K562 (cell line): Measurements from ENCODE around the gene APC. TPM values are rescaled to one million over a fixed set of nuclear protein-coding genes. Genes with fewer than 3 reads are reported as not detected.
A peak's percentile ranks its signal among the peaks of the same experiment; 100 is the strongest.

Source experiments
- CSDE1 ChIP-seq, 2 experiments: fragments of 450-650 bp; IDR thresholded peaks; 2 replicates each; pipeline ENCODE4 v1.6.1; 2016; ENCODE audit warnings: mild to moderate bottlenecking in 1 of 2
- DIDO1 ChIP-seq: fragments of 450-650 bp; IDR thresholded peaks from 2 replicates; pipeline ENCODE4 v1.6.1; 2016; ENCODE audit warnings: low read depth, missing biosample characterization, missing genetic modification characterization
- E2F1 ChIP-seq: sonication (generic); formaldehyde crosslinking; IDR thresholded peaks from 2 replicates; pipeline ENCODE4 v1.8.1; 2023; ENCODE audit warnings: mild to moderate bottlenecking, missing genetic modification reagents, moderate library complexity
- ELF1 ChIP-seq: fragments of 200-800 bp; sonication (Bioruptor generic); IDR thresholded peaks from 2 replicates; pipeline ENCODE4 v1.6.1; 2016; ENCODE audit warnings: missing genetic modification characterization, missing compliant biosample characterization
- MNT ChIP-seq, 2 experiments: fragments of 450-650 bp; conservative IDR thresholded peaks; 2 replicates each; pipeline ENCODE4 v1.6.1; 2017; ENCODE audit warnings: mild to moderate bottlenecking in 2 of 2, moderate library complexity in 2 of 2
- NCOR1 ChIP-seq: fragments of 450-650 bp; IDR thresholded peaks from 2 replicates; pipeline ENCODE4 v1.6.1; 2016; ENCODE audit warnings: mild to moderate bottlenecking, moderate library complexity
- NFE2 ChIP-seq: IDR thresholded peaks from 2 replicates; pipeline ENCODE4 v1.6.1; 2014; ENCODE audit warnings: antibody characterized with exemption, low read depth
- NFXL1 ChIP-seq: fragments of 450-650 bp; formaldehyde crosslinking; IDR thresholded peaks from 2 replicates; pipeline ENCODE4 v1.4.0; 2021; ENCODE audit warnings: mild to moderate bottlenecking
- PATZ1 ChIP-seq: fragments of 250-450 bp; sonication (Bioruptor Pico); IDR thresholded peaks from 2 replicates; pipeline ENCODE4 v1.5.0; 2020; ENCODE audit warnings: mild to moderate bottlenecking, borderline replicate concordance
- PCBP2 ChIP-seq: fragments of 200-400 bp; formaldehyde crosslinking; IDR thresholded peaks from 2 replicates; pipeline ENCODE4 v1.6.1; 2018; ENCODE audit warnings: low read length, low read depth, mild to moderate bottlenecking, moderate library complexity; ENCODE audit not compliant: poor library complexity, severe bottlenecking
- SAFB ChIP-seq: fragments of 200-400 bp; formaldehyde crosslinking; IDR thresholded peaks from 2 replicates; pipeline ENCODE4 v1.6.1; 2017; ENCODE audit warnings: low read depth, low read length, borderline replicate concordance
- SOX6 ChIP-seq: fragments of 450-650 bp; IDR thresholded peaks from 2 replicates; pipeline ENCODE4 v1.6.1; 2014; ENCODE audit warnings: mild to moderate bottlenecking
- SRSF7 ChIP-seq: fragments of 200-400 bp; formaldehyde crosslinking; optimal IDR thresholded peaks from 2 replicates; pipeline ENCODE3; 2017; ENCODE audit warnings: mild to moderate bottlenecking, low read depth, low read length
- TEAD1 ChIP-seq, 2 experiments: fragments of 450-650 bp in 1 of 2; sonication (generic) in 1 of 2; formaldehyde crosslinking; IDR thresholded peaks; 2 replicates each; pipeline versions ENCODE4 v1.4.0 to v1.8.0; 2020 to 2022; ENCODE audit warnings: mild to moderate bottlenecking in 2 of 2, missing genetic modification reagents in 1 of 2
- THRAP3 ChIP-seq: fragments of 450-650 bp; IDR thresholded peaks from 2 replicates; pipeline ENCODE4 v1.6.1; 2016; ENCODE audit warnings: mild to moderate bottlenecking, inconsistent platforms, borderline replicate concordance
- TRIM25 ChIP-seq: fragments of 450-650 bp; IDR thresholded peaks from 2 replicates; pipeline ENCODE4 v1.7.0; 2016; ENCODE audit warnings: borderline replicate concordance
- TSC22D4 ChIP-seq: fragments of 450-650 bp; IDR thresholded peaks from 2 replicates; pipeline ENCODE4 v1.6.1; 2016; ENCODE audit warnings: missing genetic modification characterization, missing biosample characterization, control low read depth
- ZFP36 ChIP-seq: fragments of 150-350 bp; IDR thresholded peaks from 2 replicates; pipeline ENCODE4 v1.6.1; 2018; ENCODE audit warnings: low read length, low read depth; ENCODE audit not compliant: partially characterized antibody
- ZNF134 ChIP-seq: fragments of 250-450 bp; sonication (Bioruptor Pico); conservative IDR thresholded peaks from 2 replicates; pipeline ENCODE4 v1.4.0; 2020
- ZNF561 ChIP-seq: fragments of 450-650 bp; formaldehyde crosslinking; conservative IDR thresholded peaks from 2 replicates; pipeline ENCODE4 v1.4.0; 2020; ENCODE audit warnings: mild to moderate bottlenecking, moderate library complexity
- ZNF75A ChIP-seq: fragments of 450-650 bp; formaldehyde crosslinking; IDR thresholded peaks from 2 replicates; pipeline ENCODE4 v1.4.0; 2020; ENCODE audit warnings: mild to moderate bottlenecking
- ZNF77 ChIP-seq: fragments of 250-450 bp; sonication (Bioruptor Pico); IDR thresholded peaks from 2 replicates; pipeline ENCODE4 v1.5.0; 2020
- polyA plus RNA-seq, 8 experiments: library from polyadenylated mRNA; depleted of rRNA in 4 of 8; stranded (reverse) in 5 of 8; unstranded in 3 of 8; fragments of >200 nt; fragmentation: Nextera tagmentation in 2 of 8; fragmentation: Illumina TruSeq in 1 of 8; extraction: Ambion mirVana in 2 of 8; extraction: Trizol in 1 of 8; gene quantifications; 2 replicates each; pipeline versions ENCODE4 v1.2.1 to v1.2.3, GENCODE V29; 2011 to 2014; ENCODE audit warnings: inconsistent platforms in 1 of 8, missing spikeins in 1 of 8
- total RNA-seq, 7 experiments: library from RNA; depleted of rRNA in 6 of 7; stranded (reverse); fragments of >200 nt in 6 of 7; fragmentation: Illumina TruSeq in 2 of 7; extraction: Trizol in 2 of 7; gene quantifications; 2 replicates each; pipeline versions ENCODE4 v1.2.1 to v1.2.3, GENCODE V29; 2011 to 2021; ENCODE audit warnings: low replicate concordance in 1 of 7

The APC gene
- total and polyA plus RNA-seq, 9 of the 15 experiments (the other 6 are each of a cell fraction or from before 2014, with no cell fraction given): 5.7 to 29.5 (median 15.4) TPM

GRCh38 chr5:112707187-112708102, 30.2 kb upstream of the APC start (continued):
- TF ChIP-seq E2F1 (CRISPR knock-in tag) (peak; percentile 81; the same call in 1 of the 2 replicates), TRIM25 (no peak), ZNF134 (CRISPR knock-in tag) (no peak), ZNF77 (CRISPR knock-in tag) (0 out of 2 replicates have a peak, but pooled peaks have one; percentile 40), PCBP2 (no peak), ELF1 (tag) (peak; percentile 8; the same call in 1 of the 2 replicates), THRAP3 (no peak), DIDO1 (no peak), NFXL1 (no peak), CSDE1 (IDR thresholded peaks at IDR 0.05) (no peak; a peak in 1 of 4 replicates), ZNF75A (CRISPR knock-in tag) (no peak), TEAD1 (CRISPR knock-in tag; IDR thresholded peaks at IDR 0.05) (peak in 1 of 2 experiments; percentile 36; a peak in 1 of 4 replicates), NFE2 (no peak), SOX6 (peak; percentile 29; the same call in 1 of the 2 replicates), MNT (conservative IDR thresholded peaks at IDR 0.05) (peak; percentile 9 to 43; a peak in 3 of 4 replicates), SRSF7 (no peak), NCOR1 (no peak), ZFP36 (peak; percentile 64), TSC22D4 (no peak), ZNF561 (CRISPR knock-in tag) (no peak), SAFB (no peak), PATZ1 (CRISPR knock-in tag) (no peak)
